ENCODE results near the gene IL17RD. TPM values are rescaled to one million over a fixed set of nuclear protein-coding genes. Genes with fewer than 3 reads are reported as not detected.

The IL17RD gene
- total and polyA plus RNA-seq, 10 of the 15 experiments (the other 5 are each of a cell fraction or from before 2014, with no cell fraction given): 0.01 to 0.08 (median 0.04) TPM; not detected in 3

DNA sequence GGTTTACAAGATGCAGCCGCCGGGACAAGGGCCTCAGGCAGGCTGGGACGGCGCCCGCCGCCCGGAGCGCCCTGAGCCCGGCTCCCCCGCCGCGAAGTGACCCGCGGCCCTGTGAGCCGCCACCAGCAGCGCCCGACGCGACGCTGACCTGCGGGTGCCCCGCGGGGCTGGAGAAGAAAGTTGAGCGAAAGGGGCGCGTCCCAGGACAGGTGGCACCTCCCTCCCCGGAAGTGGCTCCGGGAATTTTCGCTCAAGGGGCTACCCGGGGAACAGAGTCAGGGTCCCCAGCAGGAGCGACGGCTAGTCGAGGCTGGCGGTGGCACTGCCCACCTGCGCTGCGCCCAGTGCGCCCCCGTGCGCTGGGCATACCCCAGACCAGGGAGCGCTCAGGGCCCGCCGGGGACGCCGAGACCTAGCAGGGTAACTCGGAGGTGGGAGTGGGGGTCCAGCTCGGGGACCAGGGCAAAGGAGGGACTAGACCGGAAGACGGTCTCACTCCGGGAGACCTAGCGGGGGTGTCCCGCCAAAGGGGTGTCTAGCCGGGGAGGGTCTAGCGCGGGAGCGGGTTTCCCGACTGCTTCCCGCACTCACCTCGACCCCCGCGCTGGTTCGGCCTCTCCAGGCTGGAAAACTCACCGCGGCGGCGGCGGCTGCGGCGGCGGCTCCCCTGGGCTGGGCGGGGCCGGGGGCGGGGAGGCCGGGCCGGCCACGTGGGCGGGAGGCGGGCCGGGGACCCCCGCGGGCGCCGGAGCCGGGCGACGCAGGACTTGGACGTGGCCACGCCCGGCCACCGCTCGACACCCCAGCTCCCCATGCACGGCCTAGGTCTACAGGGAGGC is 86.3 kb downstream of the IL17RD start:
- BruUV-seq (replicated peaks): no TSS peak
- H3K9me3 ChIP-seq (replicated peaks; ENCODE audit: control insufficient read depth, insufficient read depth, low read length): no peaks in the 10 kb centered on the region
- H3K79me2 ChIP-seq (ENCODE audit: control insufficient read depth, insufficient read depth, low read length): no peaks in the 10 kb centered on the region
- peak overlapping the region; percentile 68 for H2AFZ ChIP-seq (ENCODE audit: control insufficient read depth, low read depth, low read length)
- no peaks in the 10 kb centered on the region for H3K4me1 ChIP-seq (ENCODE audit: control insufficient read depth, insufficient read depth, low read length)
- POLR2A ChIA-PET: no interaction called here
- intact Hi-C loops (cut with micrococcal nuclease; ENCODE audit: unreplicated experiment) (loop anchor here (5.0 to 10.0 kb wide), 2 partner anchors 82 to 274 kb away; partner anchors contain the start of gene ARHGEF3), in situ Hi-C loops (cut with MboI) (no loop called here)
- H4K20me1 ChIP-seq (ENCODE audit: control insufficient read depth, insufficient read depth): no peaks in the 10 kb centered on the region; the same call in 1 of the 2 replicates
- H3K9ac ChIP-seq (ENCODE audit: control insufficient read depth, insufficient read depth, low read length): no peak overlapping the region; the same call in 1 of the 2 replicates
- peak overlapping the region; percentile 99 for H3K4me2 ChIP-seq (ENCODE audit: control insufficient read depth, insufficient read depth)
- WGBS (ENCODE audit: insufficient coverage, insufficient replicate concordance, low lambda C conversion rate, missing lambda C conversion rate): 3% methylated on average over 40 of the region's 91 CpGs
- peaks cover 3 to 16% of the 10 kb centered on the region in 2 experiments for H3K27me3 ChIP-seq (replicated peaks in 1 of 2; ENCODE audit: control insufficient read depth in 2 of 2, insufficient read depth in 2 of 2, low read length in 1 of 2)
- peak overlapping the region; percentile 65 for H3K4me3 ChIP-seq
- CTCF ChIA-PET: interaction anchor here (1.2 to 3.9 kb wide), 4 partner anchors 21 to 82 kb away, joined by 4 to 22 read pairs (median 5); no protein-coding TSS in a partner anchor
- FAIRE-seq: no peak
- RAD21 ChIA-PET (ENCODE audit: unreplicated experiment): interaction anchor here (1.3 to 1.6 kb wide), 3 partner anchors 71 to 91 kb away, joined by 3 to 6 read pairs (median 3); no protein-coding TSS in a partner anchor
- SMC1A ChIA-PET (ENCODE audit: uncharacterized antibody, unreplicated experiment): interaction anchor here (0.9 to 1.8 kb wide), 6 partner anchors 9 to 90 kb away, joined by 3 to 8 read pairs (median 4); no protein-coding TSS in a partner anchor
- H3K27ac ChIP-seq (ENCODE audit: control insufficient read depth, insufficient read depth): no peak overlapping the region
- no peaks in the 10 kb centered on the region for H3K36me3 ChIP-seq (ENCODE audit: control insufficient read depth in 2 of 2, insufficient read depth in 2 of 2, low read length in 1 of 2)
- ATAC-seq: peak; percentile 77
- no peak for DNase-seq (ENCODE audit: low read depth, low spot score)
- no peak for TF ChIP-seq KAT2A (conservative IDR thresholded peaks at IDR 0.05; ENCODE audit: control insufficient read depth, low read depth, low read length)
- no peak for TF ChIP-seq CHD1 (IDR thresholded peaks at IDR 0.05; ENCODE audit: low read depth, low read length)
- TF ChIP-seq SUPT20H (IDR thresholded peaks at IDR 0.05; ENCODE audit: borderline replicate concordance, control insufficient read depth, low read depth, low read length): no peak
- TF ChIP-seq NR2F1 (conservative IDR thresholded peaks at IDR 0.05): peak; percentile 81
- TF ChIP-seq EZH2 (IDR thresholded peaks at IDR 0.05; ENCODE audit: borderline replicate concordance, control insufficient read depth, low read depth, low read length): no peak
- TF ChIP-seq ASH2L (IDR thresholded peaks at IDR 0.05; ENCODE audit: borderline replicate concordance, low read depth): no peak
- TF ChIP-seq MEF2A (IDR thresholded peaks at IDR 0.05; ENCODE audit: insufficient read depth, low read depth, low read length): no peak
- no peak for TF ChIP-seq SIN3A (IDR thresholded peaks at IDR 0.05; ENCODE audit: low read depth, low read length)
- TF ChIP-seq CREM (IDR thresholded peaks at IDR 0.05; ENCODE audit: low read depth): no peak
- TF ChIP-seq CBX5 (IDR thresholded peaks at IDR 0.05; ENCODE audit: low read depth): no peak
- peak; percentile 69 for TF ChIP-seq LARP7 (IDR thresholded peaks at IDR 0.05)
- TF ChIP-seq IKZF1 (conservative IDR thresholded peaks at IDR 0.05): peak; percentile 70
- peak; percentile 43 for TF ChIP-seq EED (IDR thresholded peaks at IDR 0.05; ENCODE audit: low read depth)
- TF ChIP-seq, protein P1, sequence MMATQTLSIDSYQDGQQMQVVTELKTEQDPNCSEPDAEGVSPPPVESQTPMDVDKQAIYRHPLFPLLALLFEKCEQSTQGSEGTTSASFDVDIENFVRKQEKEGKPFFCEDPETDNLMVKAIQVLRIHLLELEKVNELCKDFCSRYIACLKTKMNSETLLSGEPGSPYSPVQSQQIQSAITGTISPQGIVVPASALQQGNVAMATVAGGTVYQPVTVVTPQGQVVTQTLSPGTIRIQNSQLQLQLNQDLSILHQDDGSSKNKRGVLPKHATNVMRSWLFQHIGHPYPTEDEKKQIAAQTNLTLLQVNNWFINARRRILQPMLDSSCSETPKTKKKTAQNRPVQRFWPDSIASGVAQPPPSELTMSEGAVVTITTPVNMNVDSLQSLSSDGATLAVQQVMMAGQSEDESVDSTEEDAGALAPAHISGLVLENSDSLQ (IDR thresholded peaks at IDR 0.05): no peak
- TF ChIP-seq, protein P2, sequence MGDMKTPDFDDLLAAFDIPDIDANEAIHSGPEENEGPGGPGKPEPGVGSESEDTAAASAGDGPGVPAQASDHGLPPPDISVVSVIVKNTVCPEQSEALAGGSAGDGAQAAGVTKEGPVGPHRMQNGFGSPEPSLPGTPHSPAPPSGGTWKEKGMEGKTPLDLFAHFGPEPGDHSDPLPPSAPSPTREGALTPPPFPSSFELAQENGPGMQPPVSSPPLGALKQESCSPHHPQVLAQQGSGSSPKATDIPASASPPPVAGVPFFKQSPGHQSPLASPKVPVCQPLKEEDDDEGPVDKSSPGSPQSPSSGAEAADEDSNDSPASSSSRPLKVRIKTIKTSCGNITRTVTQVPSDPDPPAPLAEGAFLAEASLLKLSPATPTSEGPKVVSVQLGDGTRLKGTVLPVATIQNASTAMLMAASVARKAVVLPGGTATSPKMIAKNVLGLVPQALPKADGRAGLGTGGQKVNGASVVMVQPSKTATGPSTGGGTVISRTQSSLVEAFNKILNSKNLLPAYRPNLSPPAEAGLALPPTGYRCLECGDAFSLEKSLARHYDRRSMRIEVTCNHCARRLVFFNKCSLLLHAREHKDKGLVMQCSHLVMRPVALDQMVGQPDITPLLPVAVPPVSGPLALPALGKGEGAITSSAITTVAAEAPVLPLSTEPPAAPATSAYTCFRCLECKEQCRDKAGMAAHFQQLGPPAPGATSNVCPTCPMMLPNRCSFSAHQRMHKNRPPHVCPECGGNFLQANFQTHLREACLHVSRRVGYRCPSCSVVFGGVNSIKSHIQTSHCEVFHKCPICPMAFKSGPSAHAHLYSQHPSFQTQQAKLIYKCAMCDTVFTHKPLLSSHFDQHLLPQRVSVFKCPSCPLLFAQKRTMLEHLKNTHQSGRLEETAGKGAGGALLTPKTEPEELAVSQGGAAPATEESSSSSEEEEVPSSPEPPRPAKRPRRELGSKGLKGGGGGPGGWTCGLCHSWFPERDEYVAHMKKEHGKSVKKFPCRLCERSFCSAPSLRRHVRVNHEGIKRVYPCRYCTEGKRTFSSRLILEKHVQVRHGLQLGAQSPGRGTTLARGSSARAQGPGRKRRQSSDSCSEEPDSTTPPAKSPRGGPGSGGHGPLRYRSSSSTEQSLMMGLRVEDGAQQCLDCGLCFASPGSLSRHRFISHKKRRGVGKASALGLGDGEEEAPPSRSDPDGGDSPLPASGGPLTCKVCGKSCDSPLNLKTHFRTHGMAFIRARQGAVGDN (IDR thresholded peaks at IDR 0.05): no peak; the same call in 1 of the 2 replicates
- TF ChIP-seq RAD21 (IDR thresholded peaks at IDR 0.05; ENCODE audit: insufficient read depth, low read depth, low read length): no peak
- TF ChIP-seq RFX5 (IDR thresholded peaks at IDR 0.05; ENCODE audit: low read depth, low read length): no peak
- TF ChIP-seq TCF3 (IDR thresholded peaks at IDR 0.05; ENCODE audit: borderline replicate concordance, insufficient read depth, low read depth, low read length): no peak
- no peak for TF ChIP-seq JUNB (IDR thresholded peaks at IDR 0.05)
- no peak for TF ChIP-seq SP1 (IDR thresholded peaks at IDR 0.05; ENCODE audit: low read depth, low read length)

All from GM12878 (cell line).